NCI-H146 (cell line): Measurements from ENCODE around the gene RAB27A.
"Not testable (repeated sequence)": the region's sequence is repeated elsewhere in the genome, so short reads cannot be mapped to it uniquely, and the experiment has no call there.

Source experiments
- DNase-seq: peaks from one replicate; lab custom pipeline; 2025; lab: John Stamatoyannopoulos, UW

RAB27A gene

GRCh38 chr15:55289746-55290527 lies at the start of gene RAB27A:
TSS of gene RAB27A (minus strand) at chr15:55289813. CDS start at chr15:55234934, 54,879 bp downstream.
- DNase-seq = peak; percentile 61

- DNase-seq = no peak
Measured at GRCh38 chr15:55337160-55337559, 47.5 kb upstream of the RAB27A start.

- no peak for DNase-seq
Measured at GRCh38 chr15:55334997-55335396, 45.4 kb upstream of the RAB27A start.

- DNase-seq = no peak
Measured at GRCh38 chr15:55334371-55334770, 44.8 kb upstream of the RAB27A start.

GRCh38 chr15:55327387-55327786 lies 37.8 kb upstream of the RAB27A start:
- no peak for DNase-seq

- DNase-seq = no peak
Measured at GRCh38 chr15:55322467-55322866, 32.9 kb upstream of the RAB27A start.

GRCh38 chr15:55320963-55321362 lies 31.4 kb upstream of the RAB27A start:
- no peak for DNase-seq

- DNase-seq = no peak
Measured at GRCh38 chr15:55320238-55320550, 30.6 kb upstream of the RAB27A start.

- no peak for DNase-seq
Measured at GRCh38 chr15:55319537-55320237, 30.1 kb upstream of the RAB27A start.

GRCh38 chr15:55318588-55319494 lies 29.2 kb upstream of the RAB27A start, which contains the start of the genes PIGB and PIGBOS1:
TSS of gene PIGB (plus strand) at chr15:55319222. CDS start at chr15:55319251, 29 bp downstream.
TSS of gene PIGBOS1 (minus strand) at chr15:55319123. CDS start at chr15:55317792, 1,331 bp downstream.
- peak; percentile 84 for DNase-seq

GRCh38 chr15:55302801-55303200 lies 13.2 kb upstream of the RAB27A start:
- not testable (repeated sequence) for DNase-seq

GRCh38 chr15:55297315-55297714 lies 7.7 kb upstream of the RAB27A start:
- DNase-seq = no peak

GRCh38 chr15:55290528-55291057 lies 980 bp upstream of the RAB27A start:
- DNase-seq = peak; percentile 62

GRCh38 chr15:55289011-55289745 lies 435 bp downstream of the RAB27A start:
- no peak for DNase-seq

GRCh38 chr15:55288006-55288717 lies 1.5 kb downstream of the RAB27A start:
- no peak for DNase-seq

- not testable (repeated sequence) for DNase-seq
Measured at GRCh38 chr15:55286442-55287189, 3.0 kb downstream of the RAB27A start.

- no peak for DNase-seq
Measured at GRCh38 chr15:55284426-55284825, 5.2 kb downstream of the RAB27A start.

- DNase-seq = no peak
Measured at GRCh38 chr15:55283379-55284147, 6.0 kb downstream of the RAB27A start.

GRCh38 chr15:55282284-55282833 lies 7.3 kb downstream of the RAB27A start:
- DNase-seq = no peak
